ENCODE data around the gene APOA5. TPM values are rescaled to one million over a fixed set of nuclear protein-coding genes. Genes with fewer than 3 reads are reported as not detected.

APOA5 gene
- total RNA-seq = under 0.01 TPM in 1 of 2 replicates, not detected in the other

GRCh38 chr11:116791813-116792143, at the start of gene APOA5:
Gene APOA5, minus strand, starts transcription at chr11:116791879. Its CDS starts 19 bp downstream, at chr11:116791860.

DNA sequence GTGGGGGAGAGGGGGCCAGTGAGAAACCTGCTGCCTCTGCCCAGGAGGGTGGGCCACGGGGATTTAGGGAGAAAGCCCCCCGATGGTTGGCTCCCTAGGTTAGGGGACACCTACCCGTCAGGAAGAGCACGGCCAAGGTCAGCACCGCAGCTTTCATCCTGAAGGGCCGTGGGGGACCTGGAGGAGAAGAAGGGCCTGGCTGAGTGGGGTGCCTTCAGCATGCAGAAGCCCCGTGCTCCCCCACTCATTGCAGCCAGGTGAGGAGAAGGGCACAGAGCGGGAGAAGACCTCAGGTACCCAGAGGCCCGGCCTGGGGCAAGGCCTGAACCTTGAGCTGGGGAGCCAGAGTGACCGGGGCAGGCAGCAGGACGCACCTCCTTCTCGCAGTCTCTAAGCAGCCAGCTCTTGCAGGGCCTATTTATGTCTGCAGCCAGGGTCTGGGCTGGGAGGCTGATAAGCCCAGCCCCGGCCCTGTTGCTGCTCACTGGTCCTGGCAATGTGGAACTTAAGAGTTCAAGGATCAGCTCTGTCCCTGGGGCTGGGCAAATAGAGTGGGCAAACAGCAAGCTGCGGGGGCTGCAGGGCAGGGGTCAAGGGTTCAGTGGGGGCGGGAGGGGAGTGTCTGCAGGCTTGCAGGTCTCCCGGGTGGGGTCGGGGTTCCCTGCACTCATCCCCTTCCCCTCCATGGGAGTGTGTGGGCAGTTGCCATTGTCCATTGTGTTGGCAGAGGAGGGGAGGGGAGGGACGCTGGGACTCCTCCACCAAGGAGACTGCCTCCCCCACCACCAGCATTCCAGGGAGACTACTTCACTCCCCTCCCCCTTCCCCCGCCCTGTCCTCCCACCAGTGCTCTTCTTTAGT, 45.8 kb upstream of the APOA5 start, which contains the start of gene APOA1:
TSS of gene APOA1 (minus strand) at position 392 of the 861 bp plus-strand sequence. CDS start at position 157, 235 bp downstream.

DNA sequence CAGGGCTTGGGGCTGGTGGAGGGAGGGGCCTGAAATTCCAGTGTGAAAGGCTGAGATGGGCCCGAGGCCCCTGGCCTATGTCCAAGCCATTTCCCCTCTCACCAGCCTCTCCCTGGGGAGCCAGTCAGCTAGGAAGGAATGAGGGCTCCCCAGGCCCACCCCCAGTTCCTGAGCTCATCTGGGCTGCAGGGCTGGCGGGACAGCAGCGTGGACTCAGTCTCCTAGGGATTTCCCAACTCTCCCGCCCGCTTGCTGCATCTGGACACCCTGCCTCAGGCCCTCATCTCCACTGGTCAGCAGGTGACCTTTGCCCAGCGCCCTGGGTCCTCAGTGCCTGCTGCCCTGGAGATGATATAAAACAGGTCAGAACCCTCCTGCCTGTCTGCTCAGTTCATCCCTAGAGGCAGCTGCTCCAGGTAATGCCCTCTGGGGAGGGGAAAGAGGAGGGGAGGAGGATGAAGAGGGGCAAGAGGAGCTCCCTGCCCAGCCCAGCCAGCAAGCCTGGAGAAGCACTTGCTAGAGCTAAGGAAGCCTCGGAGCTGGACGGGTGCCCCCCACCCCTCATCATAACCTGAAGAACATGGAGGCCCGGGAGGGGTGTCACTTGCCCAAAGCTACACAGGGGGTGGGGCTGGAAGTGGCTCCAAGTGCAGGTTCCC, 38.0 kb upstream of the APOA5 start, which contains the start of gene APOC3:
TSS of gene APOC3 (plus strand) at position 383 of the 659 bp plus-strand sequence. CDS start 676 bp downstream, outside the sequence.

DNA sequence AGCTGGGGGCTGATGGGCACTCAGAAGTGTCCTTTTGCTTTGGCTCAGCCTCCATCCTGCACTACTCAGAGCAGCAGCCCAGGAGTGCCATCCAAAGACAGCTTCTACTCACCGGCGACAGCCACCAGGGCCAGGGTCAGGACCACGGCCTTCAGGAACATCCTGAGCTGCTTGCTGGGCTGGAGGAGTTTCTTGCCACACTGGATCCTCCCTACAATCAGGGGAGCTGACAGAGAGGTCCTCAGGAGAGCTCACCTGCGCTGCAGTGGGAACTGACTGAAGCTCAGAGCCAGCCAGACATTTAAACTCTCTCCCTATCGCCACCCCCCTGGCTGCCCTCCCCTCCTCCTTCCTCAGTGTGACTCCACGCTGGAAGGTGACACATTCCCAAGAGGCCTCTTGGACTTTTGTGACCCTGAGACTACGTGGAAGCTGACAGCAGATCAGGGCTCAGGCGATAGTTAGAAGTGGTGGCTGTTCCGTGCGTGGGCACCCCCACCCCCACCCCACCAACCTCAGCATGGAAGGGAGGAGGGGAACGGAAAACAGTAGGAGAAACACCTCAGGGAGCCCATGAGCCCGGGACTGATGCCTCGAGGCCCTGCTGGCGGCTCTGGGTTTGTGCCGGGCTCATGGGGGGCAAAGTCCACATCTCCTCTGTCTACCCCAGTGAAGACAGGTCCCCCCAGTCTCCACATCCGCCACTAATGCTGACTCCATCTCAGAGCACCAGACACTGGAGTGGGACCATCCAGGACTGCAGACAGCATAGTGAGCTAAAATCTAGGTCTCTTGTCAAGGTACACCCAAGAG, 31.6 kb upstream of the APOA5 start, which contains the start of gene APOA4:
TSS of gene APOA4 (minus strand) at position 274 of the 813 bp plus-strand sequence. CDS start at position 161, 113 bp downstream.

GRCh38 chr11:116787786-116788486, 3.7 kb downstream of the APOA5 start, which contains the start of gene ZPR1:
Gene ZPR1, minus strand, starts transcription at chr11:116788023. Its CDS starts 33 bp downstream, at chr11:116787990.

DNA sequence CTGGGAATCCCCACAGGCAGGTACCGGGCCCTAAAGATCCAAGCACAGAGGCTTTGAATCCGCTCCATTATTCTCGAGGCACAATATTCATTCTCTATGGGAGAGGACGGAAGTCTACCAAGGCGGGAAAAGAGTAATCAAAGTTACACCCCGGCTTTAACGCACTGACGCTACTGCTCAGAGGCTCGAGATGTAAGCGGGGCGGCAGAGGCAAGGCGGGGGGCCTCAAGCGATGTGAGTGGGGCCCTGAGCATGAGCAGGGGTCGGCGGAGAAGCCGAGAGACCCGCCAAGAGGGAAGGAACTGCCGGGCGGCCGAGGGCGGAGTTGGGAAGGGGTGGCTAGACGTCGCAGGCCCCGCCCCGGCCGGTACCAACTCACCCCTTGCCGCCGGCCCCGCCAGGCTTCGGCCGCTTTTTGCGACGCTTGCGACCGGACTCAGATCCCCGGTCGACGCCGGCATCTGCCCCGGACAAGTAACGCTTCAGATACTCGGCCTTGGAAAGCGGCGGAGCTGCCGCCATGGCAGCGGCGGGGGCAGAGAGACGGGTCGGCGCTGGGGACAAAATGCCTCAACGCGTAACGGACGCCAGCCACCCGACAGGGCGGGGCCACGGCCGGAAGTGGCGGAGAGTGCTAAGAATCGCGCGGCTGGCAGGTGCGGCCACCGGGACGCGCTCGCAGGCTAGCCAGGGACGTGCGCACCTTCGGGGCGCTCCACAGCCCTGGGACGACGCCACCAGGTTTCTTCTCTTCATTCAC, 19.1 kb downstream of the APOA5 start, which contains the start of gene BUD13:
TSS of gene BUD13 (minus strand) at position 545 of the 760 bp plus-strand sequence. CDS start at position 522, 23 bp downstream.

Other genes with a start within 250 kb of the APOA5 start
- gene BUD13, start 18.9 kb downstream of the APOA5 start, total RNA-seq = 9.1 and 11.2 TPM in 2 replicates
- 17.2 and 24.0 TPM in 2 replicates for gene ZPR1, start 3.9 kb downstream of the APOA5 start, total RNA-seq
- gene APOA4, start 31.4 kb upstream of the APOA5 start, total RNA-seq = not detected in 2 replicates
- not detected in 2 replicates for gene APOC3, start 38.0 kb upstream of the APOA5 start, total RNA-seq
- 0.69 TPM in 1 of 2 replicates, not detected in the other for gene APOA1, start 45.7 kb upstream of the APOA5 start, total RNA-seq